RWPE2 (cell line): ENCODE measurements around the gene RASSF8.

ENCODE experiments used
- ATAC-seq: fragments of 200-7000 bp; cut with Tn5 transposase; 3 replicates; pipeline ENCODE4 v1.9.1; 2021; ENCODE audit warnings: low read depth
- DNase-seq: peaks from one replicate; pipeline ENCODE4 v3.0.0-alpha.2; 2020; ENCODE audit warnings: low spot score
- H3K27ac ChIP-seq: fragments of 450-650 bp; 2 replicates; pipeline ENCODE4 v1.5.1; 2017; ENCODE audit warnings: mild to moderate bottlenecking; ENCODE audit not compliant: poor library complexity, severe bottlenecking
- H3K27me3 ChIP-seq: fragments of 250-450 bp; sonication (Bioruptor Pico); 2 replicates; pipeline ENCODE4 v1.5.1; 2021; ENCODE audit warnings: mild to moderate bottlenecking, moderate library complexity; ENCODE audit not compliant: insufficient read depth, poor library complexity, severe bottlenecking
- H3K36me3 ChIP-seq: fragments of 250-450 bp; sonication (Bioruptor Pico); 2 replicates; pipeline ENCODE4 v1.5.1; 2020; ENCODE audit warnings: low read depth, mild to moderate bottlenecking, moderate library complexity
- H3K4me1 ChIP-seq: fragments of 250-450 bp; sonication (Bioruptor Pico); 2 replicates; pipeline ENCODE4 v1.5.1; 2021; ENCODE audit warnings: mild to moderate bottlenecking, moderate library complexity; ENCODE audit not compliant: insufficient read depth, poor library complexity, severe bottlenecking
- H3K4me3 ChIP-seq: fragments of 250-450 bp; sonication (Bioruptor Pico); 2 replicates; pipeline ENCODE4 v1.5.1; 2021; ENCODE audit warnings: mild to moderate bottlenecking, moderate library complexity; ENCODE audit not compliant: severe bottlenecking
- H3K9me3 ChIP-seq: fragments of 250-450 bp; sonication (Bioruptor Pico); 2 replicates; pipeline ENCODE4 v1.5.1; 2021; ENCODE audit warnings: mild to moderate bottlenecking, moderate library complexity; ENCODE audit not compliant: severe bottlenecking
- CTCF ChIP-seq: fragments of 450-650 bp; IDR thresholded peaks from one replicate; pipeline ENCODE4 v1.5.1; 2017; ENCODE audit warnings: mild to moderate bottlenecking, moderate library complexity; ENCODE audit not compliant: poor library complexity, severe bottlenecking

Gene RASSF8

GRCh38 chr12:26058818-26059217 lies 100.3 kb downstream of the RASSF8 start:
- no peak overlapping the region for H3K27ac ChIP-seq
- DNase-seq (no peak), ATAC-seq (no peak)
- TF ChIP-seq CTCF, result no peak
- H3K4me3 ChIP-seq, result no peak overlapping the region
- H3K9me3 ChIP-seq, result no peaks in the 10 kb centered on the region
- no peaks in the 10 kb centered on the region for H3K36me3 ChIP-seq
- no peaks in the 10 kb centered on the region for H3K27me3 ChIP-seq
- H3K4me1 ChIP-seq, result peaks cover 3% of the 10 kb centered on the region

GRCh38 chr12:26062006-26062405 lies 103.5 kb downstream of the RASSF8 start:
- peaks cover 3% of the 10 kb centered on the region for H3K4me1 ChIP-seq
- H3K9me3 ChIP-seq, result no peaks in the 10 kb centered on the region
- no peak for ATAC-seq
- DNase-seq, result no peak
- no peak for TF ChIP-seq CTCF
- no peak overlapping the region for H3K4me3 ChIP-seq
- H3K27me3 ChIP-seq, result no peaks in the 10 kb centered on the region
- no peaks in the 10 kb centered on the region for H3K36me3 ChIP-seq
- no peak overlapping the region for H3K27ac ChIP-seq

GRCh38 chr12:26062566-26062965 lies 104.1 kb downstream of the RASSF8 start:
- ATAC-seq, result no peak
- Histone ChIP-seq H3K36me3 (no peaks in the 10 kb centered on the region), H3K4me1 (peaks cover 3% of the 10 kb centered on the region), H3K27me3 (no peaks in the 10 kb centered on the region), H3K4me3 (no peak overlapping the region), H3K27ac (no peak overlapping the region), H3K9me3 (no peaks in the 10 kb centered on the region)
- TF ChIP-seq CTCF, result no peak
- no peak for DNase-seq

DNA sequence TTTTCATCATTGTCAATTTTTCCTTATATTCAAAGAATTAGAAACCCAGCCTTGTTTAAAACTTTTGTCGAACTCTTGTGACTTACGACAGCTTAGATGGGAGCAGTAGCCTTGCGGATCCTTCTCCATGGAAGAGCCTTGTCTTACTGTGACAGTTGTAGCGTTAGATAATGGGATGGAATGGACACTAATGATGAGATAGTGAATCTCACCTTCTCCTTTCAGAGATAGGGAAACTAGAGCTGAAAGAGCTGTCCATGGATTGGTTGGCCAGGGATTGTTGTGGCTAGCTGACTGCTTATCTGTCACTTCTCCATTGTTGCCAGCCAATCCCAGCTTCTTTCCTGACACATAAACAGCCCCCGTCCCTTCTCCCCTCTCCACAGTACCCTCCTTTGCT lies 107.0 kb downstream of the RASSF8 start:
- DNase-seq (no peak), ATAC-seq (no peak)
- no peak overlapping the region for H3K4me3 ChIP-seq
- no peak for TF ChIP-seq CTCF
- peaks cover 3% of the 10 kb centered on the region for H3K4me1 ChIP-seq
- H3K27me3 ChIP-seq, result no peaks in the 10 kb centered on the region
- H3K36me3 ChIP-seq, result no peaks in the 10 kb centered on the region
- no peak overlapping the region for H3K27ac ChIP-seq
- H3K9me3 ChIP-seq, result no peaks in the 10 kb centered on the region

GRCh38 chr12:26068503-26068902 lies 110.0 kb downstream of the RASSF8 start:
- Histone ChIP-seq H3K27ac (no peak overlapping the region), H3K36me3 (no peaks in the 10 kb centered on the region), H3K4me1 (no peaks in the 10 kb centered on the region), H3K4me3 (no peak overlapping the region), H3K27me3 (no peaks in the 10 kb centered on the region), H3K9me3 (no peaks in the 10 kb centered on the region)
- DNase-seq (no peak), ATAC-seq (no peak)
- no peak for TF ChIP-seq CTCF
